H1 (cell line): ENCODE results near the gene LRRC4C. TPM values are rescaled to one million over a fixed set of nuclear protein-coding genes. Genes with fewer than 3 reads are reported as not detected.

ENCODE experiments used
- CTCF ChIA-PET: fragments of 300-600 bp; sonication (Branson Sonifier 250); formaldehyde crosslinking; loops from one replicate; lab custom pipeline; 2021; ENCODE audit not compliant: partially characterized antibody; lab: Charles Lee
- POLR2A ChIA-PET: fragments of 300-600 bp; sonication (Branson Sonifier 250); formaldehyde crosslinking; loops from one replicate; lab custom pipeline; 2021; ENCODE audit warnings: inconsistent platforms; ENCODE audit not compliant: partially characterized antibody; lab: Charles Lee
- DNase-seq, 2 experiments: peaks; one replicate each; pipeline versions ENCODE4 v3.0.0 to v3.0.0-alpha.2; 2010 to 2022; ENCODE audit warnings: low spot score in 2 of 2, low read depth in 1 of 2, mixed read lengths in 1 of 2
- FAIRE-seq: peaks from 2 replicates; lab custom pipeline; 2011; peaks lifted over from hg19 to GRCh38; lab: Jason Lieb, UNC
- H2AFZ ChIP-seq: 2 replicates; pipeline ENCODE4 v1.8.1; 2012; ENCODE audit warnings: low read length, inconsistent platforms
- H2AK5ac ChIP-seq: 2 replicates; pipeline ENCODE4 v1.6.1; 2013; ENCODE audit warnings: low read depth, low read length
- H2BK120ac ChIP-seq: replicated peaks from 2 replicates; pipeline ENCODE3; 2013; ENCODE audit warnings: low read depth, low read length, inconsistent platforms
- H2BK12ac ChIP-seq: 2 replicates; pipeline ENCODE4 v1.6.1; 2013; ENCODE audit warnings: low read depth, low read length
- H2BK15ac ChIP-seq: 2 replicates; pipeline ENCODE4 v1.6.1; 2013; ENCODE audit warnings: low read length
- H2BK20ac ChIP-seq: 2 replicates; pipeline ENCODE4 v1.6.1; 2013; ENCODE audit warnings: low read length
- H2BK5ac ChIP-seq: 2 replicates; pipeline ENCODE4 v1.6.1; 2013; ENCODE audit warnings: low read depth, low read length
- H3K14ac ChIP-seq: 2 replicates; pipeline ENCODE4 v1.6.1; 2013; ENCODE audit warnings: inconsistent platforms; ENCODE audit not compliant: insufficient read length
- H3K18ac ChIP-seq: 2 replicates; pipeline ENCODE4 v1.6.1; 2013; ENCODE audit warnings: low read length; ENCODE audit errors: extremely low read depth
- H3K23ac ChIP-seq: 2 replicates; pipeline ENCODE4 v1.6.1; 2013; ENCODE audit warnings: inconsistent platforms; ENCODE audit not compliant: insufficient read length
- H3K23me2 ChIP-seq: 2 replicates; pipeline ENCODE4 v1.6.1; 2013; ENCODE audit warnings: low read depth, low read length
- H3K27ac ChIP-seq: 2 replicates; pipeline ENCODE4 v1.6.1; 2011; ENCODE audit warnings: low read depth, low read length, inconsistent platforms
- H3K27me3 ChIP-seq, 4 experiments: replicated peaks in 1 of 4; 1 replicate in 1 of 4; 2 replicates in 3 of 4; pipeline versions ENCODE4 v1.6.1 to v1.8.1; 2011 to 2013; ENCODE audit warnings: low read length in 3 of 4, mild to moderate bottlenecking in 3 of 4, inconsistent platforms in 2 of 4, mixed read lengths in 2 of 4, moderate library complexity in 1 of 4; ENCODE audit not compliant: control insufficient read depth in 3 of 4, insufficient read depth in 3 of 4; ENCODE audit errors: extremely low read depth in 1 of 4
- H3K36me3 ChIP-seq, 4 experiments: 2 replicates each; pipeline versions ENCODE4 v1.6.1 to v1.8.1; 2011 to 2013; ENCODE audit warnings: mild to moderate bottlenecking in 4 of 4, low read length in 3 of 4, moderate library complexity in 2 of 4, control low read depth in 1 of 4, inconsistent platforms in 1 of 4; ENCODE audit not compliant: insufficient read depth in 4 of 4, control insufficient read depth in 2 of 4
- H3K4ac ChIP-seq: replicated peaks from 2 replicates; pipeline ENCODE3; 2013; ENCODE audit warnings: low read length, low read depth, mixed read lengths, inconsistent platforms; ENCODE audit not compliant: insufficient read length
- H3K4me1 ChIP-seq, 4 experiments: replicated peaks in 1 of 4; 1 replicate in 1 of 4; 2 replicates in 3 of 4; pipeline versions ENCODE4 v1.6.1 to v1.8.1; 2011 to 2013; ENCODE audit warnings: low read length in 3 of 4, inconsistent platforms in 2 of 4, mixed read lengths in 1 of 4; ENCODE audit not compliant: insufficient read depth in 4 of 4, control insufficient read depth in 3 of 4
- H3K4me2 ChIP-seq, 2 experiments: 2 replicates each; pipeline versions ENCODE4 v1.6.1 to v1.8.1; 2011 to 2013; ENCODE audit warnings: low read depth in 2 of 2, low read length in 2 of 2, control low read depth in 1 of 2, inconsistent platforms in 1 of 2, mild to moderate bottlenecking in 1 of 2; ENCODE audit not compliant: insufficient read depth in 1 of 2
- H3K4me3 ChIP-seq, 4 experiments: fragments of 200-600, 300-600 bp in 1 of 4; sonication (generic), shearing (Covaris generic), sonication (Bioruptor Twin) in 1 of 4; 2 replicates each; pipeline versions ENCODE4 v1.5.1 to v1.8.1; 2011 to 2016; ENCODE audit warnings: low read length in 4 of 4, low read depth in 3 of 4, control low read depth in 2 of 4, inconsistent platforms in 2 of 4, mild to moderate bottlenecking in 2 of 4, mixed read lengths in 1 of 4, moderate library complexity in 1 of 4; ENCODE audit not compliant: insufficient read depth in 2 of 4; ENCODE audit errors: extremely low read depth in 1 of 4
- H3K56ac ChIP-seq: replicated peaks from 2 replicates; pipeline ENCODE3; 2013; ENCODE audit warnings: low read depth, mild to moderate bottlenecking, mixed read lengths, low read length, inconsistent platforms; ENCODE audit not compliant: insufficient read length
- H3K79me1 ChIP-seq: 2 replicates; pipeline ENCODE4 v1.6.1; 2013; ENCODE audit warnings: low read depth, low read length, control low read depth
- H3K79me2 ChIP-seq, 2 experiments: 2 replicates each; pipeline versions ENCODE4 v1.6.1 to v1.8.1; 2012 to 2013; ENCODE audit warnings: low read length in 2 of 2, mild to moderate bottlenecking in 2 of 2, inconsistent platforms in 1 of 2; ENCODE audit not compliant: insufficient read depth in 2 of 2, control insufficient read depth in 1 of 2
- H3K9ac ChIP-seq, 4 experiments: replicated peaks in 1 of 4; 1 replicate in 1 of 4; 2 replicates in 3 of 4; pipeline versions ENCODE4 v1.6.1 to v1.8.1; 2011 to 2013; ENCODE audit warnings: low read depth in 3 of 4, low read length in 3 of 4, control low read depth in 2 of 4, mild to moderate bottlenecking in 2 of 4, moderate library complexity in 2 of 4, inconsistent platforms in 1 of 4; ENCODE audit errors: extremely low read depth in 1 of 4
- H3K9me3 ChIP-seq, 2 experiments: 2 replicates each; pipeline versions ENCODE4 v1.6.1 to v1.8.1; 2012 to 2013; ENCODE audit warnings: mild to moderate bottlenecking in 2 of 2, moderate library complexity in 2 of 2, control low read depth in 1 of 2, inconsistent platforms in 1 of 2, low read depth in 1 of 2, low read length in 1 of 2, mixed read lengths in 1 of 2; ENCODE audit not compliant: insufficient read depth in 2 of 2
- H4K20me1 ChIP-seq, 2 experiments: replicated peaks in 1 of 2; 2 replicates each; pipeline versions ENCODE3 to v1.8.1; 2011 to 2013; ENCODE audit warnings: inconsistent platforms in 2 of 2, low read length in 2 of 2, mild to moderate bottlenecking in 1 of 2; ENCODE audit not compliant: insufficient read depth in 2 of 2, control insufficient read depth in 1 of 2
- H4K5ac ChIP-seq: 2 replicates; pipeline ENCODE4 v1.6.1; 2013; ENCODE audit warnings: low read length, low read depth, mixed read lengths, inconsistent platforms; ENCODE audit not compliant: insufficient read length
- H4K8ac ChIP-seq: 2 replicates; pipeline ENCODE4 v1.8.0; 2013; ENCODE audit warnings: mild to moderate bottlenecking, moderate library complexity, low read length, inconsistent platforms; ENCODE audit not compliant: insufficient read depth; ENCODE audit errors: extremely low read depth
- H4K91ac ChIP-seq: replicated peaks from 2 replicates; pipeline ENCODE3; 2013; ENCODE audit warnings: low read length, mixed read lengths, inconsistent platforms; ENCODE audit not compliant: insufficient read length
- ASH2L ChIP-seq: fragments of 200-600, 300-600 bp; sonication (generic); IDR thresholded peaks from one replicate; pipeline ENCODE4 v1.7.1; 2017; ENCODE audit warnings: low read length
- HDAC2 ChIP-seq, 2 experiments: fragments of 300-600 bp in 1 of 2; sonication (generic) in 1 of 2; IDR thresholded peaks; 2 replicates each; pipeline ENCODE4 v1.6.1; 2011 to 2012; ENCODE audit warnings: low read depth in 2 of 2, low read length in 2 of 2, mild to moderate bottlenecking in 2 of 2, moderate library complexity in 2 of 2, borderline replicate concordance in 1 of 2, inconsistent platforms in 1 of 2
- KDM4A ChIP-seq: IDR thresholded peaks from one replicate; pipeline ENCODE4 v1.7.1; 2012; ENCODE audit warnings: low read depth, mild to moderate bottlenecking, moderate library complexity, low read length, inconsistent platforms; ENCODE audit not compliant: severe bottlenecking
- PHF8 ChIP-seq: fragments of 200-600 bp; sonication (generic); conservative IDR thresholded peaks from 2 replicates; pipeline ENCODE4 v1.7.1; 2012; ENCODE audit warnings: low read depth, mild to moderate bottlenecking, inconsistent platforms, low read length, moderate library complexity
- WGBS, 2 experiments: shearing (Covaris generic) in 1 of 2; methylation state at CpG; one replicate each; pipeline versions ENCODE4 v1.1.6 to v1.1.7; 2013 to 2015; ENCODE audit warnings: low lambda C conversion rate in 2 of 2, mixed read lengths in 2 of 2, inconsistent platforms in 1 of 2, low coverage in 1 of 2, missing lambda C conversion rate in 1 of 2; ENCODE audit not compliant: insufficient replicate concordance in 2 of 2, insufficient coverage in 1 of 2, insufficient read length in 1 of 2; ENCODE audit errors: extremely low coverage in 1 of 2, missing lambda C conversion rate in 1 of 2; 5-methylcytosine and 5-hydroxymethylcytosine counted together
- polyA plus RNA-seq, 7 experiments: library from polyadenylated mRNA; depleted of rRNA in 3 of 7; stranded (reverse) in 5 of 7; unstranded in 2 of 7; fragments of >200 nt in 5 of 7; fragments of 200-250 nt in 2 of 7; gene quantifications; 1 replicate in 5 of 7; 2 replicates in 1 of 7; 4 replicates in 1 of 7; pipeline versions ENCODE4 v1.2.1 to v1.2.3, GENCODE V29; 2011 to 2013; ENCODE audit warnings: missing spikeins in 2 of 7, mixed read lengths in 2 of 7
- total RNA-seq: library from RNA; stranded (reverse); fragmentation: NEBNext Ultra II Directional; extraction: Animal tissue kit (Norgen Biotek cat#: 25700); gene quantifications from 2 replicates; pipeline ENCODE4 v1.2.1, GENCODE V29; 2021

The LRRC4C gene
- total and polyA plus RNA-seq, 2 of the 8 experiments (the other 6 are each of a cell fraction or from before 2014, with no cell fraction given), result 0.23 to 2.2 TPM

DNA sequence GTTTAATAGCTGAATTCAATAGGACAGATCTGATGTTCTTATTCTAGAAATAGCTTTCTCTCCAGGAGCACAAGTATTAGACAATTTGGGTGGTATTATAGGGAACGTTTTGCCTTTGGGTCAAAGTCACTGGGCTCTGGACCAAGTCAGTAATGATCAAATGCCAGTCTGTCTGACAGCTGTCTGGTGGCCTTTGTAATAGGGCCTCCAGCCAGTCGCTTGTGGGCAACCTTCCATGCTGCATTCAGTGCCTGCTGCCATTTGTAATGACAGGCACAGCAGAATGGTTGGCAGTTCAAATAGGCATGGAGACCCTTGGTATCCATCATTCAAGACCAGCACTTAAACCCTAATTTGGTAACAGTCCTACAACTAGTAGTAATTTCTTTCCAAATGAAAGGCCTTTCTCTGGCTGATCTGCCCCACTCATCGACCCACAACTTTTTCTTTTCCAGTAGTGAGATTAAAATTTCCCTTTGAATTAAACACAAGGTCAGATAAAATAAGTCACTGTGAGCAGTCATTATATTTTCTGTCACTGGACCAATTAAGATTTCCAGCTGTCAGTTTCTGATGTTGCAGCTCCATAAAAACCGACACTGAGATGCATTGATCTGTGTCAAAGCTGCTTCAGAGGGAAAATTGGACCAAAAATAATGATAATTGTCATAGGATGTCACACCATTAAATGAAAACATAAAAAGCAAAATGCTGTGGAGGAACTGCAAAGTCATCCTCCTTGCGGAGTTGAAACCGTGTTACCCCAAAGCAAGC, 1038.1 kb downstream of the LRRC4C start:
- no peaks in the 10 kb centered on the region for H4K20me1 ChIP-seq
- CTCF ChIA-PET, result no interaction called here
- no peak overlapping the region for H3K56ac ChIP-seq

More for the DNA sequence above, 1038.1 kb downstream of the LRRC4C start:
- H3K79me1 ChIP-seq, result no peaks in the 10 kb centered on the region
- no peaks in the 10 kb centered on the region for H3K27me3 ChIP-seq
- no peak overlapping the region for H2BK120ac ChIP-seq
- H3K23me2 ChIP-seq, result no peaks in the 10 kb centered on the region
- H3K4ac ChIP-seq, result no peak overlapping the region
- no peak overlapping the region for H3K23ac ChIP-seq
- no peak overlapping the region for H2AFZ ChIP-seq
- no peak overlapping the region for H4K91ac ChIP-seq
- no peak overlapping the region for H2AK5ac ChIP-seq
- no peaks in the 10 kb centered on the region for H3K4me1 ChIP-seq
- no peak for TF ChIP-seq HDAC2 (IDR thresholded peaks at IDR 0.05; ENCODE audit: borderline replicate concordance in 1 of 2, low read depth in 2 of 2, low read length in 2 of 2)
- TF ChIP-seq KDM4A, result no peak
- no peak for TF ChIP-seq ASH2L
- TF ChIP-seq PHF8, result no peak
- no peak overlapping the region for H3K14ac ChIP-seq
- no peak for FAIRE-seq
- no peak overlapping the region for H3K27ac ChIP-seq
- WGBS, 2 experiments, result 98% methylated on average over 6 of the region's 6 CpGs; no CpG with 5 or more reads in 1 of the 2 experiments
- H3K79me2 ChIP-seq, result no peaks in the 10 kb centered on the region
- POLR2A ChIA-PET, result no interaction called here
- H3K18ac ChIP-seq, result no peak overlapping the region
- H4K8ac ChIP-seq, result no peak overlapping the region
- H4K5ac ChIP-seq, result no peak overlapping the region
- H3K9ac ChIP-seq, result no peak overlapping the region
- no peak overlapping the region for H3K4me3 ChIP-seq
- H3K36me3 ChIP-seq, result no peaks in the 10 kb centered on the region
- no peak overlapping the region for H2BK20ac ChIP-seq
- DNase-seq, result no peak
- no peak overlapping the region for H2BK5ac ChIP-seq
- H2BK12ac ChIP-seq, result no peak overlapping the region
- H2BK15ac ChIP-seq, result no peak overlapping the region
- H3K4me2 ChIP-seq, result no peak overlapping the region
- no peaks in the 10 kb centered on the region for H3K9me3 ChIP-seq
